Measurements from ENCODE around the gene BSND.
A peak's percentile ranks its signal among the peaks of the same experiment; 100 is the strongest.
"Not testable (repeated sequence)": the region's sequence is repeated elsewhere in the genome, so short reads cannot be mapped to it uniquely, and the experiment has no call there.

Gene BSND

GRCh38 chr1:54962612-54963395 is 35.9 kb upstream of the BSND start:
- Histone ChIP-seq H3K27me3 (ENCODE audit: control insufficient read depth, insufficient read depth, low read length) (no peaks in the 10 kb centered on the region), H3K9ac (ENCODE audit: low read depth, low read length) (no peak overlapping the region), H3K4me1 (ENCODE audit: control insufficient read depth, insufficient read depth, low read length) (peaks cover 22% of the 10 kb centered on the region), H3K27ac (ENCODE audit: low read depth, low read length) (peak overlapping the region; percentile 83), H3K9me3 (ENCODE audit: control insufficient read depth, insufficient read depth, low read length) (peaks cover 21% of the 10 kb centered on the region), H3K4me3 (ENCODE audit: low read depth, low read length) (no peak overlapping the region), H3K36me3 (ENCODE audit: control insufficient read depth, insufficient read depth, low read length) (no peaks in the 10 kb centered on the region)

GRCh38 chr1:54963829-54964228 is 34.9 kb upstream of the BSND start:
- H3K4me3 ChIP-seq (ENCODE audit: low read depth, low read length), result not testable (repeated sequence)

GRCh38 chr1:54965624-54966340 is 33.0 kb upstream of the BSND start:
- H3K27ac ChIP-seq (ENCODE audit: low read depth, low read length), result no peak overlapping the region
- peaks cover 22% of the 10 kb centered on the region for H3K4me1 ChIP-seq (ENCODE audit: control insufficient read depth, insufficient read depth, low read length)
- H3K36me3 ChIP-seq (ENCODE audit: control insufficient read depth, insufficient read depth, low read length), result no peaks in the 10 kb centered on the region
- H3K4me3 ChIP-seq (ENCODE audit: low read depth, low read length), result no peak overlapping the region
- no peak overlapping the region for H3K9ac ChIP-seq (ENCODE audit: low read depth, low read length)
- H3K9me3 ChIP-seq (ENCODE audit: control insufficient read depth, insufficient read depth, low read length), result no peaks in the 10 kb centered on the region
- H3K27me3 ChIP-seq (ENCODE audit: control insufficient read depth, insufficient read depth, low read length), result no peaks in the 10 kb centered on the region

More at GRCh38 chr1:54963829-54964228, 34.9 kb upstream of the BSND start:
- peaks cover 22% of the 10 kb centered on the region for H3K4me1 ChIP-seq (ENCODE audit: control insufficient read depth, insufficient read depth, low read length)
- peaks cover 10% of the 10 kb centered on the region for H3K9me3 ChIP-seq (ENCODE audit: control insufficient read depth, insufficient read depth, low read length)
- not testable (repeated sequence) for H3K9ac ChIP-seq (ENCODE audit: low read depth, low read length); H3K27me3 ChIP-seq (ENCODE audit: control insufficient read depth, insufficient read depth, low read length); H3K36me3 ChIP-seq (ENCODE audit: control insufficient read depth, insufficient read depth, low read length); H3K27ac ChIP-seq (ENCODE audit: low read depth, low read length)

- Histone ChIP-seq H3K27ac (ENCODE audit: low read depth, low read length) (no peak overlapping the region), H3K4me3 (ENCODE audit: low read depth, low read length) (no peak overlapping the region)
Measured at GRCh38 chr1:54967372-54967771, 31.4 kb upstream of the BSND start.

GRCh38 chr1:54968551-54968950 is 30.2 kb upstream of the BSND start:
- H3K36me3 ChIP-seq (ENCODE audit: control insufficient read depth, insufficient read depth, low read length), result no peaks in the 10 kb centered on the region
- peaks cover under 1% of the 10 kb centered on the region; the same call in 1 of the 2 replicates for H3K4me1 ChIP-seq (ENCODE audit: control insufficient read depth, insufficient read depth, low read length)
- H3K9me3 ChIP-seq (ENCODE audit: control insufficient read depth, insufficient read depth, low read length), result no peaks in the 10 kb centered on the region
- no peak overlapping the region for H3K27ac ChIP-seq (ENCODE audit: low read depth, low read length)
- no peak overlapping the region for H3K4me3 ChIP-seq (ENCODE audit: low read depth, low read length)
- H3K9ac ChIP-seq (ENCODE audit: low read depth, low read length), result no peak overlapping the region
- H3K27me3 ChIP-seq (ENCODE audit: control insufficient read depth, insufficient read depth, low read length), result no peaks in the 10 kb centered on the region

More at GRCh38 chr1:54967372-54967771, 31.4 kb upstream of the BSND start:
- Histone ChIP-seq H3K27me3 (ENCODE audit: control insufficient read depth, insufficient read depth, low read length) (no peaks in the 10 kb centered on the region), H3K36me3 (ENCODE audit: control insufficient read depth, insufficient read depth, low read length) (no peaks in the 10 kb centered on the region), H3K9me3 (ENCODE audit: control insufficient read depth, insufficient read depth, low read length) (no peaks in the 10 kb centered on the region), H3K9ac (ENCODE audit: low read depth, low read length) (no peak overlapping the region), H3K4me1 (ENCODE audit: control insufficient read depth, insufficient read depth, low read length) (peaks cover 10% of the 10 kb centered on the region)

GRCh38 chr1:54969879-54970278 is 28.9 kb upstream of the BSND start:
- H3K9me3 ChIP-seq (ENCODE audit: control insufficient read depth, insufficient read depth, low read length), result no peaks in the 10 kb centered on the region
- no peaks in the 10 kb centered on the region for H3K27me3 ChIP-seq (ENCODE audit: control insufficient read depth, insufficient read depth, low read length)
- H3K27ac ChIP-seq (ENCODE audit: low read depth, low read length), result no peak overlapping the region
- no peak overlapping the region for H3K9ac ChIP-seq (ENCODE audit: low read depth, low read length)
- no peaks in the 10 kb centered on the region for H3K4me1 ChIP-seq (ENCODE audit: control insufficient read depth, insufficient read depth, low read length)
- H3K36me3 ChIP-seq (ENCODE audit: control insufficient read depth, insufficient read depth, low read length), result no peaks in the 10 kb centered on the region
- no peak overlapping the region for H3K4me3 ChIP-seq (ENCODE audit: low read depth, low read length)

- Histone ChIP-seq H3K27me3 (ENCODE audit: control insufficient read depth, insufficient read depth, low read length) (no peaks in the 10 kb centered on the region), H3K9me3 (ENCODE audit: control insufficient read depth, insufficient read depth, low read length) (no peaks in the 10 kb centered on the region), H3K36me3 (ENCODE audit: control insufficient read depth, insufficient read depth, low read length) (no peaks in the 10 kb centered on the region), H3K27ac (ENCODE audit: low read depth, low read length) (no peak overlapping the region), H3K9ac (ENCODE audit: low read depth, low read length) (no peak overlapping the region), H3K4me1 (ENCODE audit: control insufficient read depth, insufficient read depth, low read length) (no peaks in the 10 kb centered on the region), H3K4me3 (ENCODE audit: low read depth, low read length) (no peak overlapping the region)
Measured at GRCh38 chr1:54970901-54971300, 27.8 kb upstream of the BSND start.

GRCh38 chr1:54971317-54971791 is 27.4 kb upstream of the BSND start:
- no peaks in the 10 kb centered on the region for H3K36me3 ChIP-seq (ENCODE audit: control insufficient read depth, insufficient read depth, low read length)
- no peak overlapping the region for H3K9ac ChIP-seq (ENCODE audit: low read depth, low read length)
- no peaks in the 10 kb centered on the region for H3K9me3 ChIP-seq (ENCODE audit: control insufficient read depth, insufficient read depth, low read length)
- no peak overlapping the region for H3K27ac ChIP-seq (ENCODE audit: low read depth, low read length)
- no peaks in the 10 kb centered on the region for H3K4me1 ChIP-seq (ENCODE audit: control insufficient read depth, insufficient read depth, low read length)
- H3K27me3 ChIP-seq (ENCODE audit: control insufficient read depth, insufficient read depth, low read length), result no peaks in the 10 kb centered on the region
- H3K4me3 ChIP-seq (ENCODE audit: low read depth, low read length), result no peak overlapping the region

GRCh38 chr1:54972436-54972835 is 26.3 kb upstream of the BSND start:
- H3K36me3 ChIP-seq (ENCODE audit: control insufficient read depth, insufficient read depth, low read length), result no peaks in the 10 kb centered on the region
- H3K4me3 ChIP-seq (ENCODE audit: low read depth, low read length), result no peak overlapping the region
- no peaks in the 10 kb centered on the region for H3K9me3 ChIP-seq (ENCODE audit: control insufficient read depth, insufficient read depth, low read length)
- H3K27ac ChIP-seq (ENCODE audit: low read depth, low read length), result no peak overlapping the region
- H3K9ac ChIP-seq (ENCODE audit: low read depth, low read length), result no peak overlapping the region
- H3K4me1 ChIP-seq (ENCODE audit: control insufficient read depth, insufficient read depth, low read length), result no peaks in the 10 kb centered on the region
- no peaks in the 10 kb centered on the region for H3K27me3 ChIP-seq (ENCODE audit: control insufficient read depth, insufficient read depth, low read length)

GRCh38 chr1:54973205-54973921 is 25.4 kb upstream of the BSND start:
- no peak overlapping the region for H3K27ac ChIP-seq (ENCODE audit: low read depth, low read length)
- H3K27me3 ChIP-seq (ENCODE audit: control insufficient read depth, insufficient read depth, low read length), result peaks cover 6% of the 10 kb centered on the region; the same call in 1 of the 2 replicates
- no peaks in the 10 kb centered on the region for H3K9me3 ChIP-seq (ENCODE audit: control insufficient read depth, insufficient read depth, low read length)
- H3K4me3 ChIP-seq (ENCODE audit: low read depth, low read length), result no peak overlapping the region
- no peak overlapping the region for H3K9ac ChIP-seq (ENCODE audit: low read depth, low read length)
- peaks cover 7% of the 10 kb centered on the region for H3K4me1 ChIP-seq (ENCODE audit: control insufficient read depth, insufficient read depth, low read length)
- no peaks in the 10 kb centered on the region for H3K36me3 ChIP-seq (ENCODE audit: control insufficient read depth, insufficient read depth, low read length)
